GM18526 (cell line): ENCODE data around the gene PSG3.
"Not testable (repeated sequence)": the region's sequence is repeated elsewhere in the genome, so short reads cannot be mapped to it uniquely, and the experiment has no call there.

Experiments
- POLR2A ChIP-seq: IDR thresholded peaks from 3 replicates; pipeline ENCODE4 v1.6.1; 2011; ENCODE audit not compliant: insufficient read length; ENCODE audit errors: extremely low read depth

Gene PSG3

DNA sequence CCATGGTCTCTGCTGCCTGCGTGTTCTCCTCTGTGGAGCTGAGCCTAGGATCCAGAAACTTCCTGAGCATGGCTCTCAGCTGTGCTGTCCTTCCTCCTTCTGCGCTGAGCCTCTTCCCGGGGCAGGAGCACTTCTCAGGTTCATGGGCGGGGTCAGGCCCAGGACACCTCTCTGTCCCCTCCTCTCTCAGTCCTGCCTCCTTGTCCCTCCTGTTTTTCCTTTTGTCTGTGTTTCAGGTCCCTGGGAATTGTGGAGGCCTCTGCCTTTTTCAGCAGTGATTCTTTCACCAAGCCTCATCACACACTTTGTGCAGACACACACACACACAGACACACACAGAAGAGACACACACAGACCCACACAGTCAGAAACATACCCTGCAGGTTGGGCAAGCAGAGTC lies at the start of gene PSG3:
Gene PSG3, minus strand, starts transcription at position 101 of the 400 bp plus-strand sequence. Its CDS starts 97 bp downstream, at position 4.
- not testable (repeated sequence) for TF ChIP-seq POLR2A

GRCh38 chr19:42764836-42765235 lies 24.6 kb upstream of the PSG3 start:
- TF ChIP-seq POLR2A, result no peak

DNA sequence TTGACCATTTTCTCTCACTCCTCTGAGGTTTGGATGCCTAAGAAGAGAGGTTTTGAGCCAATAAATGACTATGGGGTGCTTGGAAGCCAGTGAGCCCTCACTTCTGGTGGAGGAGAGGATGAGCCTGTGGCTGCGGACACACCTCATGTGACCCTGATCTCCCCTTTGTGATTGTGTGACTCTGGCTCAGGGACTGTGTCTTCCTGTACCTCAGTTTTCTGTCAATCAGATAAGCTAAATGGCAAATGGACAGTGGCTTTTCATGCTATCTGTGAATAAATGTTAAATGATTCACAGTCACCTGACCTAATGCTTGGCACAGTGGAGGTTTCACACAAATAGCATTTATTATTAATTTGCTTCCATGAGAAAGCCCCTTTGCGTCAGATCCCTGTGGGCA lies 22.5 kb upstream of the PSG3 start:
- TF ChIP-seq POLR2A, result no peak

GRCh38 chr19:42697884-42698283 lies 42.4 kb downstream of the PSG3 start:
- TF ChIP-seq POLR2A, result no peak

DNA sequence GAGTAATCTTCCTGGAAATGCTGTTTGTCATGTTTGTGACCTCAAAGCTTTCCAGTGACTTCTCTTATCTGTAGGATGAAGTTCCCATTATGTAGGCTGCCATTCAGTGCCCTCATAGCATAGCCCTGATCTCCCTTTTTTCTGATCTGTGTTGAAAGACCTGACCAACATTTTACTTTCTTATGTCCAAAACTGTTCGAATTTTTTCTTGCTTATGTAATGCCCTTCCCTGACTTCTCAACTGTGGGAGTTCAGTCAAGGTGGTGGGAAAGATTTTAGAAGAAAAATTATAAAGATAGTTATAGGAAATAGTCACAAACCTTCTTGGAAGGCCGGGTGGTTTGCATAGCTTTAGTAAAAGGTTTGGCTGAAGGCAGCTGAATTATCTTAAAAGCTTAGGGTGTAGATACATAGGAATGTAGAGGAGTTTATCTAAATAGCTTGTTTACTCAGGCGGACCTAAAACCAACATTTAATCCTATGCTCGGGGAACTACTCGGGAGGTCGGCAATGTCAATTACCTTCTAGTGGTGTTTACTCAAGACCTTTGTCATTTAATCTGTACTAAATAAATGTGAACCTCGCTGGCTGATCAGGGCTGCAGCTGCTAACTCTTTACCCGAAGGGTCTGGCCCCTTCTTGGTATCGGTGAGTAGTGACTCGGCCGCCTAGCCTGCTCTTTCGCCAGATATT lies 44.3 kb downstream of the PSG3 start:
- TF ChIP-seq POLR2A, result no peak

- TF ChIP-seq POLR2A, result no peak
Measured at GRCh38 chr19:42693760-42694350, 46.4 kb downstream of the PSG3 start.

- TF ChIP-seq POLR2A, result no peak
Measured at GRCh38 chr19:42683917-42684513, 56.3 kb downstream of the PSG3 start.
